ENCODE measurements around the gene MRM2.
A peak's percentile ranks its signal among the peaks of the same experiment; 100 is the strongest.

- TF ChIP-seq ZNF585B (tag by site-specific recombination; IDR thresholded peaks at IDR 0.05) (no peak), CTCF (tag by site-specific recombination; IDR thresholded peaks at IDR 0.05) (no peak), ZNF558 (tag by site-specific recombination; IDR thresholded peaks at IDR 0.05) (no peak), OVOL3 (tag by site-specific recombination; IDR thresholded peaks at IDR 0.05) (no peak), REST (tag by site-specific recombination; IDR thresholded peaks at IDR 0.05) (no peak), ZNF664 (tag by site-specific recombination; IDR thresholded peaks at IDR 0.05) (no peak), KLF10 (tag by site-specific recombination; IDR thresholded peaks at IDR 0.05) (no peak), SCRT2 (tag by site-specific recombination; IDR thresholded peaks at IDR 0.05) (peak; percentile 92), ZNF660 (tag by site-specific recombination; IDR thresholded peaks at IDR 0.05) (no peak), ZNF280D (tag by site-specific recombination; IDR thresholded peaks at IDR 0.05) (no peak), ZNF157 (tag by site-specific recombination; IDR thresholded peaks at IDR 0.05) (no peak), ZSCAN30 (tag by site-specific recombination; IDR thresholded peaks at IDR 0.05) (no peak), ZNF529 (tag by site-specific recombination; IDR thresholded peaks at IDR 0.05; ENCODE audit: insufficient replicate concordance) (no peak), ZNF350 (tag by site-specific recombination; IDR thresholded peaks at IDR 0.05) (no peak)
Measured at GRCh38 chr7:2260820-2261219, 18.8 kb upstream of the MRM2 start.
